Activated CD8-positive, alpha-beta memory T cell treated with anti-CD3 and anti-CD28 coated beads for 4 hours (primary cell): Measurements from ENCODE around the gene SGO1.

Experiments used
- DNase-seq, 2 donors: peaks; one replicate each; pipeline ENCODE4 v3.0.0-alpha.2; 2020; ENCODE audit warnings: low read depth in 2 of 2

Gene SGO1

DNA sequence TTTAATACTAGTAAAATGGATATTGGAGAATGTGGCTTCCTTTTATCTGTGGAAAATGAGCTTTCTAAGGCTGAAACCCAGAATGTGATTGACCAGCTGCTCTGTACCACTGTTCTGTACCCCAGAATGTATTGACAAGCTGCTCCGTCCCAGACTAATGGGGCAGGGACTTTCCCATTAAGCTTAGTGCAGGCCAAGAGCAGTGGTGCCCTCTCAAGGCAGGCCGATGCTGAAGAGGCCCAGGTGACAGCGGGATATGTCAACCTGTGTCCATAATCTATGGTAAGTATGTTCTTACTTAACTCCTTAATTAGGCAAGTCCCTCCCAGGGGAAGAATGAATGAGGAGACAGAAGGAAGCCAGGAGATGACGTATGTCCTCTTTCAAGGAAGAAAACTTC, 31.1 kb downstream of the SGO1 start:
- DNase-seq = no peak

GRCh38 chr3:20154078-20154477, 31.9 kb downstream of the SGO1 start:
- DNase-seq = no peak

GRCh38 chr3:20148466-20148865, 37.5 kb downstream of the SGO1 start:
- DNase-seq = no peak

GRCh38 chr3:20147361-20147760, 38.6 kb downstream of the SGO1 start:
- no peak for DNase-seq

- DNase-seq = no peak
Measured at GRCh38 chr3:20146301-20146700, 39.7 kb downstream of the SGO1 start.

GRCh38 chr3:20145874-20146273, 40.1 kb downstream of the SGO1 start:
- DNase-seq = no peak

- DNase-seq = no peak
Measured at GRCh38 chr3:20143519-20143918, 42.5 kb downstream of the SGO1 start.

- DNase-seq = no peak
Measured at GRCh38 chr3:20142517-20142916, 43.5 kb downstream of the SGO1 start.

GRCh38 chr3:20141851-20142250, 44.2 kb downstream of the SGO1 start:
- no peak for DNase-seq

- no peak for DNase-seq
Measured at GRCh38 chr3:20141316-20141715, 44.7 kb downstream of the SGO1 start.

DNA sequence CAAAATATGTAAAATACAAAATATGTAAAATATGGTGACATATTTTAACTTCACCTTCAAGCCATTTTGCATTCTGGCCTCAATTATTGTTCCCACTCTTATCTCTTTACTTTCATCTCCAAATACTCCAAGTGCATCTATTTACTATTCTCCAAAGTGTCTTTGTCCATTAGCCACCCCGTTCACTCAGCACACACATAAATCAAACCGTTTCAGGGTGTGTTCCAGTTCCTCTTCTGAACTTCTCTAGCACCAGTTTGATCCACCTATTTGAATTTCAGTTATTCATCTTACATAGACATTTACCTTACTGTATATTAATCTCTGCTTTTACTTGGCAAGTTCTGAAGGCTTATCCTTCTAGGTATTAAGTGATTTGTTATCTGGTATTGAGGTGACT, 45.1 kb downstream of the SGO1 start:
- DNase-seq = no peak

GRCh38 chr3:20137647-20138046, 48.4 kb downstream of the SGO1 start:
- DNase-seq = no peak

DNA sequence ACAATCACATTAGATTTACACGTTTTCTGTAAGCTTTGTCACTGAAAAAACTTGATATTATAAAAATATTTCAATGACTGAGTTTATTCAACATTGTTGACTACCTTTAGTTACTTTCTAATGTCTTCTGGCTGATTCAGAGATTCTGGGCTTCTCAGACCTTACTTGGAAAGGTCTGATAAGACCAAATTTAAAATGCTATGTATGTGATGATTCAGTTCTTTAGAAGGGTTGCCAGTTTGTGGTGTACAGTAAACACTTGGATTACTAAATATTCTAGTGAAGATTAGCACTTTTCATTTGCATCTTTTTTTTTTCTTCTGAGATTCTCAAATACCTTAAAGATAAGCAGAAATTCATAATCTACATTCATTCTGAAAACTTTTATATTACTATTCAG, 49.8 kb downstream of the SGO1 start:
- no peak for DNase-seq

- no peak for DNase-seq
Measured at GRCh38 chr3:20130106-20130505, 55.9 kb downstream of the SGO1 start.

GRCh38 chr3:20128358-20128757, 57.6 kb downstream of the SGO1 start:
- DNase-seq = no peak

GRCh38 chr3:20125897-20126296, 60.1 kb downstream of the SGO1 start:
- DNase-seq = no peak

DNA sequence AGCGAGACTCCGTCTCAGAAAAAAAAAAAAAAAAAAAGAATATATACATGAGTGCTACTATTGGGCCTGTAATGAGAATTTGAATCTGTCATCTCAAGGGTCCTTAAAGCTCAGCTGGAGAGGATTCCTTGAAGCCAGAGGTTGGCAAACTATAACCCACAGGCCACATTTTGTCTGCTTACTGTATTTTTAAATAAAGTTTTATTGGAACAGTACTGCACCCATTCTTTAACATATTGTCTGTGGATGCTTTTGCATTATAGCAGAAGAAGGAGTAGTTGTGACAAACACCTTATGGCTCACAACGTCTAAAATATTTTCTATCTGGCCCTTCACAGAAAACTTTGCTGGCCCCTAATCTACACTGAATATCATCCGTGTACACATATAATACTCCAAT, 60.7 kb downstream of the SGO1 start:
- DNase-seq = no peak

DNA sequence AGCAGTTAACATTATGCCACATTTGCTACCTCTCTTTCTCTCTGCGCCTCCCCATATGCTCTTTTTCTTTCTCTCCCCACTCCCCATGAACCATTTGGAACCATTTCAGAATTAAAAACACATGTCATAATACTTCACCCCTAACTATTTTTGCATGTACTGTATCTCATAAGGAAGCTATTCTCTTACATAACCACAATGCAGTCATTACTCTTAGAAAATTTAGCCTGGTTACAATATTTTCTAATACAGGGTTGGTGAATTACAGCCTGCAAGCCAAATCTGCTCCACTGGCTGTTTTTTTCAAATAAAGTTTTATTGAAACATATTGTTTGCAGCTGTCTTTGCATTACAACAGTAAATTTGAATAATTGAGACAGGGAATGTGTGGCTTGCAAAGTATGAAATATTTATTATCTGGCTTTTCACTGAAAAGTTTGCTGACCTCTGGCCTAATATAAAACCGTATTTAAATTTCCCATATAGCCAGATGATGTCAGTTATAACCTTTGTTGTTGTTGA, 62.8 kb downstream of the SGO1 start:
- no peak for DNase-seq

DNA sequence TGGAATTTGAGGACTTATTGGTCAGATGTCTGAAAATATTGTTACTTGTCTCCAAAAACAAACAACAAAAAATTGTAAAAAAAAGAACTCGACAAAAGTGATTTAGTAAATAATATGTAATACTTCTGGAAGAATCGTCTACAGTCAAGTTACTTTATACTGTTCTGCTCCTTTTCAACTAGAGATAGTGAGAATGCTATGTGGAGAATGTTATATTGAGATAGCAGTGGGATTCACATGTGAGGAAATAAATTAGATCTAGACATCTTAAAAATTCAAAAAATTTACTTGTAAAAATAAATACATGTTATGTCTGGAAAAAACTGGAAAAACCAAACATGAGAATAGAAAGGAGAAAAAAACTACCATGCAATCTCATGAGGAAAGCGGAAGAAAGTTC, 64.9 kb downstream of the SGO1 start:
- DNase-seq = no peak
